Gastrocnemius medialis (tissue), 4 donors: ENCODE measurements around the gene ARF1. TPM values are rescaled to one million over a fixed set of nuclear protein-coding genes. Genes with fewer than 3 reads are reported as not detected.
A peak's percentile ranks its signal among the peaks of the same experiment; 100 is the strongest.

Source experiments
- ATAC-seq, 2 donors: fragments of 150-250 bp; one replicate each; pipeline ENCODE4 v1.9.1; 2016
- DNase-seq, 2 donors: peaks; one replicate each; pipeline ENCODE4 v3.0.0-alpha.2; 2019
- H3K27ac ChIP-seq, 4 donors: fragments of 200-600 bp; sonication (generic); 1 replicate in 1 of 4; 2 replicates in 3 of 4; pipeline ENCODE4 v1.5.1; 2016 to 2018; ENCODE audit warnings: mild to moderate bottlenecking in 2 of 4, moderate library complexity in 1 of 4
- H3K27me3 ChIP-seq, 3 donors: fragments of 200-600 bp; sonication (generic) in 2 of 3; 1 replicate in 1 of 3; 2 replicates in 2 of 3; pipeline versions ENCODE4 v1.5.1 to v1.6.0; 2016 to 2019; ENCODE audit warnings: mild to moderate bottlenecking in 1 of 3, moderate library complexity in 1 of 3
- H3K36me3 ChIP-seq, 2 donors: fragments of 200-600 bp; sonication (generic) in 1 of 2; one replicate each; pipeline ENCODE4 v1.5.1; 2017 to 2018
- H3K4me1 ChIP-seq, 2 donors: fragments of 200-600 bp; sonication (generic) in 1 of 2; one replicate each; pipeline ENCODE4 v1.5.1; 2016 to 2017; ENCODE audit warnings: mild to moderate bottlenecking in 2 of 2
- H3K4me3 ChIP-seq, 4 donors: fragments of 200-600 bp; sonication (generic) in 3 of 4; 1 replicate in 1 of 4; 2 replicates in 3 of 4; pipeline ENCODE4 v1.5.1; 2016 to 2019; ENCODE audit warnings: mild to moderate bottlenecking in 2 of 4
- H3K9me3 ChIP-seq, 3 donors: fragments of 200-600 bp; sonication (generic) in 2 of 3; 1 replicate in 1 of 3; 2 replicates in 2 of 3; pipeline ENCODE4 v1.5.1; 2016 to 2019
- CTCF ChIP-seq, 5 experiments: fragments of 450-650 bp in 3 of 5; fragments of 200-600 bp in 2 of 5; sonication (generic) in 2 of 5; IDR thresholded peaks in 4 of 5; conservative IDR thresholded peaks in 1 of 5; 1 replicate in 4 of 5; 2 replicates in 1 of 5; pipeline ENCODE4 v1.5.1; 2016 to 2019; ENCODE audit warnings: antibody characterized with exemption in 5 of 5, mild to moderate bottlenecking in 3 of 5, moderate library complexity in 3 of 5
- POLR2A ChIP-seq, 2 donors: fragments of 450-650 bp; IDR thresholded peaks; one replicate each; pipeline ENCODE4 v1.6.1; 2017; ENCODE audit warnings: antibody characterized with exemption in 2 of 2, mild to moderate bottlenecking in 2 of 2, moderate library complexity in 2 of 2
- in situ Hi-C, 4 donors: fragments of 200-750 bp; cut with MboI; loops; one replicate each; pipeline versions ENCODE4 v1.15.0 to v1.8.0; 2017; ENCODE audit warnings: low sequenced_read_pairs in 4 of 4
- intact Hi-C: fragments of 100-400 bp; cut with DNase I; formaldehyde crosslinking; loops from one replicate; pipeline ENCODE4 v1.15.1; 2023; ENCODE audit warnings: low total_unique reads
- total RNA-seq, 4 donors: library from RNA; depleted of rRNA; stranded (reverse); fragments of >200 nt; gene quantifications; one replicate each; pipeline versions ENCODE4 v1.1.0 to v1.2.3, GENCODE V29; 2016

Gene ARF1
- total RNA-seq, 4 donors from 2014 or later, result 234 to 422 (median 306) TPM

- Histone ChIP-seq H3K9me3 (no peaks in the 10 kb centered on the region), H3K4me1 (peaks cover 15 to 25% of the 10 kb centered on the region in 2 donors), H3K4me3 (peak within 1 kb of the TSS; percentile 69 to 98 (median 86)), H3K27ac (peak within 1 kb of the TSS; percentile 81 to 97 (median 90)), H3K27me3 (no peaks in the 10 kb centered on the region), H3K36me3 (peaks cover 0 to 43% of the 10 kb centered on the region in 2 donors)
- ATAC-seq (peak; percentile 84 to 86), DNase-seq (peak; percentile 80 to 89)
- in situ Hi-C loops, result no loop called here
- TF ChIP-seq CTCF (IDR thresholded peaks at IDR 0.05 in 4 of 5, conservative IDR thresholded peaks at IDR 0.05 in 1 of 5) (peak in 1 of 5 experiments; percentile 30), POLR2A (IDR thresholded peaks at IDR 0.05) (peak; percentile 50 to 56)
- intact Hi-C loops, result loop anchor here (1.0 to 10.0 kb wide), 3 partner anchors 21 to 382 kb away; partner anchors contain the start of genes ARF1, RNF187 and TRIM11
Observed at GRCh38 chr1:228102791-228103620, 20.5 kb downstream of the ARF1 start, which contains the start of gene C1orf35. Gene C1orf35, minus strand, starts transcription at chr1:228103325. Its CDS starts 98 bp downstream, at chr1:228103227.

- peak overlapping the region in 2 of 4 donors; percentile 18 to 97 for H3K27ac ChIP-seq
- H3K27me3 ChIP-seq, result no peaks in the 10 kb centered on the region
- peak in 1 of 2 donors; percentile 63 for DNase-seq
- intact Hi-C loops, result loop anchor here (10.0 kb wide), 2 partner anchors 300 to 380 kb away; partner anchors contain the start of genes RNF187 and TRIM11
- H3K36me3 ChIP-seq, result peaks cover 0 to 28% of the 10 kb centered on the region in 2 donors
- TF ChIP-seq CTCF (IDR thresholded peaks at IDR 0.05 in 4 of 5, conservative IDR thresholded peaks at IDR 0.05 in 1 of 5), result no peak
- TF ChIP-seq POLR2A (IDR thresholded peaks at IDR 0.05), result no peak
- no peak for ATAC-seq
- in situ Hi-C loops, result no loop called here
- no peaks in the 10 kb centered on the region for H3K9me3 ChIP-seq
- H3K4me3 ChIP-seq, result no peak overlapping the region
- peaks cover 22 to 35% of the 10 kb centered on the region in 2 donors for H3K4me1 ChIP-seq
Observed at GRCh38 chr1:228104526-228105269, 22.2 kb downstream of the ARF1 start.

- Histone ChIP-seq H3K27ac (peak overlapping the region in 1 of 4 donors; percentile 97), H3K27me3 (no peaks in the 10 kb centered on the region), H3K9me3 (no peaks in the 10 kb centered on the region), H3K4me1 (peaks cover 28 to 41% of the 10 kb centered on the region in 2 donors), H3K4me3 (no peak overlapping the region), H3K36me3 (peaks cover 0 to 22% of the 10 kb centered on the region in 2 donors)
- DNase-seq (no peak), ATAC-seq (no peak)
- TF ChIP-seq CTCF (IDR thresholded peaks at IDR 0.05 in 4 of 5, conservative IDR thresholded peaks at IDR 0.05 in 1 of 5) (no peak), POLR2A (IDR thresholded peaks at IDR 0.05) (no peak)
- intact Hi-C loops (loop anchor here (10.0 kb wide), 2 partner anchors 299 to 379 kb away; partner anchors contain the start of genes RNF187 and TRIM11), in situ Hi-C loops (no loop called here)
Observed at GRCh38 chr1:228105270-228105995, 22.9 kb downstream of the ARF1 start.
